ENCODE results near the gene KCNK7.

KCNK7 gene

DNA sequence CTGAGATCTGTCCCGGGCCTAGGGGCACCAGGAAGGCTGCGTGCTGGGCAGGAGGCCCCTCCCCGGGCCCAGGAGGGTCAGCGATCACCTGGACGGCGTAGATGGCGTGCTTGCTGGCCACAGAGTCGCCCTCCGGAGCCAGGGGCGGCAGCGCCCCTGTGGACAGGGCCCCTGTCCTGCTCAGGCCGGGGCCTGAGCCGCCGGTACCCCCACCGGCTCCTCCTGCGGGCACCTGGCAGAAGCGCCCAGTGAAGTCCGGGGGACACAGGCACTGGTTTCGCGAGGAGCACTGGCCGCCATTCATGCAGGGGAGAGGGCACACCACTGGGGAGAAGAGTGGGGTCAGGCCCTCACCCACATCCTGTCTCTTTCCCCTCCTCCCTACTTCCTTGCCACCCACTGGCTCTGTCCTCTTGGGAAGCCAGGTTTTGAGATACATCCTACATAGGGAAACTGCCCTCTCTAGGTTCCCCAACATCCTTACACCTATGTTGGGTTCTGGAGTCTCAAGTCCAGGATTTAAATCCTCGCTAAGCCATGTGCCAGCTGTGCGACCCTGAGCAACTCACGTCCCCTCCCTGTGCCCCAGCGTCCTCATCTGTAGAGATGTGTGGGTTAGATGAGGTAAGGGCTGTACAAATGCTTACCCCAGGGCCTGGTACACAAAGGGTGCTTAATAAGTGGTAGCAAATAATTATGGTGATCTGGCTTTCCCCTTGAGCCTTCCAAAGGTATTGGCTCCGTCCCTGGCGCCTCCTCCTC lies 41.4 kb downstream of the KCNK7 start:
- no peak for DNase-seq

DNA sequence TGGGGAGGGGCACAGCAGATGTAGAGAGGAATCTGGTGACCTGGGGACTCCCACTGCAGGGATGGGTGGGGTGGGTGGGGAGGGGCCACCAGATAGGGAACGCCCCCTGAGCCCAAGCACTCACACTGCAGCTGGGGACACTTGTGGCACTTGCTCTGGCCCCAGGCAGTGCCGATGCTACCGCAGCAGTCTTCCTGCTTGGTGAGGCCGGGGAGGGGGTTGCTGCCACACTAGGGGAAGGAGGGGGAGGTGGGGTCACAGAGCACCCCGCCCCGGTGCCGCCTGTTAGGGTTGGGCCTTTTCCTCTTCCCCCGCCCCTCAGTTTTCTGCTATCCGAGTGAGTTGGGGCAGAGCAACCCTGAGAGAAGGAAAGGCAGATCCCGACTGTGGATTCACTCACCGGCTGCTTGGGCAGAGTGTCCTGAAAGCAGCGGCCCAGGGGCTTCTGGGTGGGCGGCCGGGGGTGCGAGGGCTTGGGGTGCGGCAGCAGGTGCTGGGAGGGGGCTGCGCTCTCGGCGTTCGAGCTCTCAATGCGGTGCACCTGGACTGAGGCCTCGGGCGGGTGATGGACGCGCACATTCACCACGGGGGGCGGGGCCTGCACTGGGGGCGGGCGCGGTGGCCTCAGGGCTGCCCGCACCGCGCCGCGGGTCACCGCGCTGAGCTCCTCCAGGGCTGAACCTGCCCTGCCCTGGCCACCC lies 42.1 kb downstream of the KCNK7 start:
- no peak for DNase-seq

DNA sequence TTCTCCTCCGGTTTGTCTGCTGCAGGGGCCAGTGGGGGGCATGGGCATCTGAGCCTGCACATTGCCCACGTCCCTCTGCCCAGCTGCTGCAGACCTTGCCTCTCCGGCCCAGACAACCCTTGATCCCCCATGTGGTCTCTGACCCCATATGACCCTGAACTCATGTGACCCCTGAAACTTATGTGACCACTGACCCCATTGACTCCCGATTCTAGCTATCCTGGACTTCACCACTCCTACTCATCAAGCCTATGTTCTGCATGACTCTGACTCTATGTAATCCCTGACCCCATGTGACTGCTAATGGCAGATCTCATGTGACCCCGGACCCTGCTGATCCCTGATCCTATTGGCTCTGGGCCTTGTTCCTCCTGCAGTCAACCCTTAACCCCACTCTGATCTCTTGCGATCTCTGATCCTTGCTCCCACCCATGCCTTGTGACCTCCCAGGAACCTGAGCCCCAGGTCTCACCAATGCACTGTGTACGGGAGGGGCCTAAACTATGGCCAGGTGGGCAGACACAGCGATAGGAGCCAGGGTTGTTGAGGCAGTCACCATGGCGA lies 43.1 kb downstream of the KCNK7 start:
- DNase-seq, result no peak

DNA sequence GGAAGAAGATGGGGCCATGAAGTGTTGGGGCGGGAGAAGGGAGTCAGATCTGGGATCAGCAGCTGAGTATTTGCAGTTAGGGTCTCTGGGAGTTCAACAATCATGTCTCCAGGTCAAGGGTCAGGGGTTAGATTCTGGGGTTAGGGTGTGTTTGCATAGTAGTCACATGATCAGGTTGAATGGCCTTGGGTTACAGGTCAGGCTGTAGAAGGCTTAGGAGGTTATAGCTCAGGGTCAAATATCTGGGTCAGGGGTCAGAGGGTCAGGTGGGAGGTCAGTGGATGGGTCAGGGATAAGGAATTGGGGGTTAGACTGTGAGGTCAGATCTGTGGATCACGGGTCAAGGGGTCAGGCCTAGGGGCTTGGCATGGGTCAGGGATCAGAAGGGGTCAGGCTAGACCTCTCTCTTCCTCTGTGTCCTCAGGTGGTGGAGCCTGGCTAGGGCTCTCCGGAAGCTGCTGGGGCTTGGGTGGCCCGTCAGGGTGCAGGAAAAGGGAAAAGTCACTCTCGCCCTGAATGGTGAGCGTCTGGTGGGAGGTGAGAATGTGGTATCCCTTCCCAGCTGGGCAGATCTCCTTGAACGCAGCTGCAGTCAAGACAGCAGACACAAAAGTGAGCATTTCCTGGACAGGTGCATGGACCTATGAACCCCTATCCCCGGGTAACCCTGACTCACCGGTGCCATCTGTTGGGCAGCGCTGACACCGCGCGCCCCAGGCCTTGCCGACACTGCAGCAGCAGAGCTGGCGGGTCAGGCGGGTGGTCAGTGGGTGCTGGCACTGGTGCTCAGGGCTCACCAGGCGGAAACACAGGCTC lies 43.8 kb downstream of the KCNK7 start:
- peak; percentile 58 for DNase-seq

DNA sequence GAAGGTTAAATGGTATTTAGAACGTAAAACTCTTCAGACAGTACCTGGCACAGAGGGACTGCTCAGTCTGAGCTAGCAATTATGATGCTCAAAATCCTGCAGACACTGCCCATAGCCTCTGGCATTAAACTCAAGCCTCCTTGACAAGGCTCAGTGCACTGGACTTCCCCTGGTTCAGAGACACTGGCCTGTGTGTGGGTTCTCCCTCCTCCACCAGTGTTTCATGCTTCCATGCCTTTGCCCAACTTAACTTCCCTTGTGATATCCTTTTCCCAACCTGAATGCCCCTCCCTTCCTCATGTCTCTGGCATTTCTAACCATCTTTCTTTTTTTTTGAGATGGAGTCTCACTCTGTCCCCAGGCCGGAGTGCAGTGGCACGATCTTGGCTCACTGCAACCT lies 46.5 kb downstream of the KCNK7 start:
- no peak for DNase-seq

DNA sequence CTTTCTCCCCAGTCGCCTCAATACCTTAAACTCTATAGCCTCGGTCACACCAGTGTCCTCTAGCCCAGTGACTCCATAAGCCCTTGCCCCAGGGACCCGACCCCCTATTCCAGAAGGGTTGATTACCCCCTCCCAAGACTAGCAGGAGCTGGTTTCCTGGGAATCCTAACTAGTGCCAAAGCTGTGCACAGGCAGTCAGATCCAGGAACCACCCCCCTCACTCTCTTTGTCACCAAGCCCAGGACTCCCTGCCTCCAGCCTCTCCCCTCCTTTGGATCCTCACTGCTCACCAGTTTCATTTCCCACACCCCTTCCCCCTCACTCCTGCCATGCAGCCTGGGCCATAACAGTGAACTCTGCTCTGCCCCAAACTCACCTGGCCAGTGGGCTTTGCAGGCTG lies 47.2 kb downstream of the KCNK7 start:
- DNase-seq, result no peak

DNA sequence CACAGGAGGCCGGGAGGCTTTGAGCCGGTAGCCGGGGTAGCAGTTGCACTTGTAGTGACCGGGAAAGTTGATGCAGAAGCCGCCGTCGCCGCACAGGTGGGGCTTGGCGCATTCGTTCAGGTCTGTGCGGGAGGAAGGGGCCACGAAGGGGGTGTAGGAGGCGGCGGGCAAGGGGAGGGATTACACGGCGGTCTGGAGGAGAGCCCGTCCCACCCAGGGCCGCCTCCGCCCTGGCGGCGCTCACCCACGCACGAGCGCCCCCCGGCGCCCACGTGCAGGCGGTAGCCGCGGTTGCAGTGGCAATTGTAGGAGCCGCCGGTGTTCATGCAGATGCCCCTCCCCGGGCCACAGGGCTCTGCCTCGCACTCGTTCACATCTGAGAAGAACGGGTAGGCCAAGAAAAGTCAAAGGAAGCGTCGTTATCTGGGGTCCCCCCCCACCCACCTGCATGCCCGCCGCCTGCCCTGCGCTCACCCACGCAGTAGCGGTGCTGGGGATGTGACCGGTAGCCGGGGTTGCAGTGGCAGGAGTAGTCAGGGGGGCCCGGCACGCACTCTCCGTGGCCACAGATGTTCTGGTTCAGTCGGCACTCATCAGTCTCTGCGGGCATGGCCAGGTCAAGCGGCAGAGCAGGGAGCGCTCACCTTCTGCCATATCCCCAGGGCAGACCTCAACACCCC lies 48.0 kb downstream of the KCNK7 start:
- no peak for DNase-seq

DNA sequence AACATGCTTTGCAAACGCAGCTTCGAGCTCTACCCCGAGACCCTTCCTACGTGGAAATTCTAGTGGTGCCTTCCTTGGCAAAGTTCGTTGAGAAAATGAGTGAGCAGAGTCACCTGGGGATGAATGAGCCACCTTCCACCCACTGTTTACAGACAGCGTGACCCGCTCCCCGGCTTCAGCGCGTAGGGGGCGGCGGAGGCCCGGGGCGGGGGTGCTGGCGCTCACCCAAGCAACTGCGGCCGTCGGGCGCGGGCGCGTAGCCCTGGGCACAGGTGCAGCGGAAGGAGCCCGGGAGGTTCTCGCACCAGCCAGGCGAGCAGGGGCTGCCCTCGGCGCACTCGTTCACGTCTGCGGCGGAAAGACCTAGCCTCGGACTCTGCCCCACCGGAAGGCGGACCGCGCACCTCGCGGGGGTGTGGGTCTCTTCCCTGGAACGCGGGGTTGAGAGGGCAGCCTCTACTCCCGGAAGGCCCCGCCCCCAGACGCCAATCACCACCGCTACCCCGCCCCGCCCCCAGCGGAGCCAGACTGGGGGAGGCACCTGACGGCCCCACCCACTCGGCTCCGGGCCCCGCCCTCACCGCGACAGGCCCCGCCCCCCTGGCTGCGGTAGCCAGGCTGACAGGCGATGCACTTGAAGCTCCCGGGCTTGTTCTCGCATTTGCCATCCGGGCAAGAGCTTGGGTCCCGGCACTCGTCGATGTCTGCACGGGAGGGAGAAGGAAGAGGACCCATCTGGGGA lies 49.2 kb downstream of the KCNK7 start:
- DNase-seq, result peak; percentile 76

DNA sequence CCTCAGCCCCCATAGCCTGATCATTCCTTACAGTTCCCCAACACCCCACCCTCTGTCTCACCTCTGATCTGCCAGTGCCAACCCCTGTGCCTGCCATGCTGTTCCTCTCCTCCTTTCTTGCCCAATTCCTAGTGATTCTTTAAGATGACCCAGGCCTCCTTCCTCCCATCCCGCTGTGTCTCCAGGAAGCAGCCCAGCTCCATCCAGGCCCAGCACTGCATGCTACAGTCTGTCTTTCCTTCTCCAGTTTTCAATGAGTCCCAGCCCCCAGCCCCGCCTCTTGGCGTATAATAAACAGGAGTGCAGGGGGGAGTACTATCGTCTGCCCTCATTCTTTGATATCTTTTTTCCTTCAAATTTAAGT lies 49.8 kb downstream of the KCNK7 start:
- DNase-seq, result no peak
